ENCODE results near the gene MYO5A. TPM values are rescaled to one million over a fixed set of nuclear protein-coding genes. Genes with fewer than 3 reads are reported as not detected.

MYO5A gene
- total RNA-seq, 1 experiment from 2014 or later = 21.8 TPM

GRCh38 chr15:52428297-52428696, 100.4 kb downstream of the MYO5A start:
- Histone ChIP-seq H3K79me2 (ENCODE audit: insufficient read depth, low read length) (no peaks in the 10 kb centered on the region), H3K18ac (ENCODE audit: insufficient read length, low read depth, low read length) (no peak overlapping the region), H3K9me3 (ENCODE audit: control insufficient read depth, low read depth, low read length) (no peaks in the 10 kb centered on the region), H3K4me2 (ENCODE audit: insufficient read depth, insufficient read length, low read length) (no peak overlapping the region), H4K5ac (ENCODE audit: insufficient read length, low read depth, low read length) (no peak overlapping the region), H3K23me2 (ENCODE audit: insufficient read length, low read depth, low read length, poor library complexity, severe bottlenecking) (no peaks in the 10 kb centered on the region), H3K56ac (ENCODE audit: insufficient read length, low read depth, low read length) (no peak overlapping the region), H4K20me1 (ENCODE audit: control insufficient read depth, insufficient read depth, insufficient read length) (no peaks in the 10 kb centered on the region), H2BK120ac (ENCODE audit: low read depth, low read length, poor library complexity, severe bottlenecking) (no peak overlapping the region), H2BK15ac (ENCODE audit: low read depth, low read length) (no peak overlapping the region), H4K91ac (ENCODE audit: insufficient read length, low read depth, low read length) (no peak overlapping the region), H3K23ac (ENCODE audit: insufficient read length, low read depth, low read length) (no peak overlapping the region), H3T11ph (ENCODE audit: low read length) (no peak overlapping the region), H3K9ac (ENCODE audit: extremely low read depth, insufficient read length, low read length) (no peak overlapping the region), H2BK12ac (ENCODE audit: insufficient read length, low read depth, low read length) (no peak overlapping the region), H2AFZ (ENCODE audit: low read length) (no peak overlapping the region), H4K8ac (replicated peaks; ENCODE audit: insufficient read length, low read depth, low read length) (no peak overlapping the region), H2BK5ac (ENCODE audit: insufficient read length, low read length) (no peak overlapping the region), H2AK5ac (ENCODE audit: insufficient read length, low read length) (no peak overlapping the region), H3K4me1 (ENCODE audit: insufficient read depth, low read length) (no peaks in the 10 kb centered on the region), H2BK20ac (ENCODE audit: low read depth, low read length, poor library complexity, severe bottlenecking) (no peak overlapping the region), H3K4ac (ENCODE audit: low read depth, low read length) (no peak overlapping the region), H3K27me3 (ENCODE audit: insufficient read depth, low read length) (no peaks in the 10 kb centered on the region), H3K79me1 (ENCODE audit: insufficient read depth, low read depth, low read length, poor library complexity, severe bottlenecking) (no peaks in the 10 kb centered on the region), H3K14ac (ENCODE audit: insufficient read depth, low read length) (no peak overlapping the region), H3K27ac (ENCODE audit: insufficient read length, low read depth, low read length) (no peak overlapping the region)
- Mint-ChIP-seq H3K36me3 (ENCODE audit: insufficient read depth in 1 of 3, low read depth in 3 of 3) (peaks cover 0 to 6% (median 0%) of the 10 kb centered on the region in 3 experiments; a peak in 2 of 7 replicates), H3K27me3 (ENCODE audit: low read depth) (no peaks in the 10 kb centered on the region), H3K4me3 (no peak overlapping the region), H3K27ac (no peak overlapping the region), H3K4me1 (no peaks in the 10 kb centered on the region), H3K9me3 (no peaks in the 10 kb centered on the region)
- no peak for DNase-seq
- TF ChIP-seq, protein P1, sequence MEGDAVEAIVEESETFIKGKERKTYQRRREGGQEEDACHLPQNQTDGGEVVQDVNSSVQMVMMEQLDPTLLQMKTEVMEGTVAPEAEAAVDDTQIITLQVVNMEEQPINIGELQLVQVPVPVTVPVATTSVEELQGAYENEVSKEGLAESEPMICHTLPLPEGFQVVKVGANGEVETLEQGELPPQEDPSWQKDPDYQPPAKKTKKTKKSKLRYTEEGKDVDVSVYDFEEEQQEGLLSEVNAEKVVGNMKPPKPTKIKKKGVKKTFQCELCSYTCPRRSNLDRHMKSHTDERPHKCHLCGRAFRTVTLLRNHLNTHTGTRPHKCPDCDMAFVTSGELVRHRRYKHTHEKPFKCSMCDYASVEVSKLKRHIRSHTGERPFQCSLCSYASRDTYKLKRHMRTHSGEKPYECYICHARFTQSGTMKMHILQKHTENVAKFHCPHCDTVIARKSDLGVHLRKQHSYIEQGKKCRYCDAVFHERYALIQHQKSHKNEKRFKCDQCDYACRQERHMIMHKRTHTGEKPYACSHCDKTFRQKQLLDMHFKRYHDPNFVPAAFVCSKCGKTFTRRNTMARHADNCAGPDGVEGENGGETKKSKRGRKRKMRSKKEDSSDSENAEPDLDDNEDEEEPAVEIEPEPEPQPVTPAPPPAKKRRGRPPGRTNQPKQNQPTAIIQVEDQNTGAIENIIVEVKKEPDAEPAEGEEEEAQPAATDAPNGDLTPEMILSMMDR (conservative IDR thresholded peaks at IDR 0.05) = no peak
- no CpG with 5 or more reads among the region's 4 CpGs for WGBS (ENCODE audit: extremely low coverage, insufficient read length, low lambda C conversion rate)
